ENCODE results near the gene PRTFDC1.
A peak's percentile ranks its signal among the peaks of the same experiment; 100 is the strongest.

The PRTFDC1 gene

DNA sequence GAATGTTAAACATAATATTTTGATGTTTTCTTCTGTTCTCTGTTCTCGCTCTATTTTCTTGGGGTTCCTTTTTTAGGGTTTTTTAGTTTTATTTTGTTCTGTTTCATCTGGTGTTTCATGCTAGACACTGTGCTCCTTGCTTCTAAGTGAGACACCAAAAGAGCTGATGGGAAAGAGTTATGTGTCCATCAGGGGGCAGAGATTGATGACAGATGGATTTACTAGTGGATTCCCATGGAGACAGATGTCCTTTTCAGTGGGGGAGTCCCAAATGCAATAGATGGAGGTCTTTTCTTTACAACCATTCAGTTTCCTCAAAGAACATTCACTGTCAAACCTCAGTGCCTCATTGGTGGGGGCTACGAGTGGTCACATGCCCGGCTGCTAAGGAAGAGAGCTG is 34.9 kb downstream of the PRTFDC1 start:
- H3K36me3 ChIP-seq, result no peaks in the 10 kb centered on the region
- H4K20me1 ChIP-seq, result no peaks in the 10 kb centered on the region
- H3K4me1 ChIP-seq, result peaks cover 0 to 49% (median 11%) of the 10 kb centered on the region in 10 experiments; a peak in 17 of 20 replicates
- no peaks in the 10 kb centered on the region for H3K27me3 ChIP-seq
- no peak overlapping the region for H3K27ac ChIP-seq
- H3K4me3 ChIP-seq, result no peak overlapping the region
- no peak overlapping the region for H3K4me2 ChIP-seq
- H3K9ac ChIP-seq, result no peak overlapping the region
- TF ChIP-seq Cebpa-rat (IDR thresholded peaks at IDR 0.05), result no peak
- H3K9me3 ChIP-seq (replicated peaks in 1 of 11), result peaks cover 15 to 22% (median 19%) of the 10 kb centered on the region in 11 experiments; a peak in 20 of 22 replicates

GRCh38 chr10:24916365-24916764 is 36.0 kb downstream of the PRTFDC1 start:
- Histone ChIP-seq H3K9ac (no peak overlapping the region), H3K4me1 (peaks cover 0 to 49% (median 13%) of the 10 kb centered on the region in 10 experiments; a peak in 17 of 20 replicates), H3K9me3 (replicated peaks in 1 of 11) (peaks cover 14 to 22% (median 19%) of the 10 kb centered on the region in 11 experiments; a peak in 20 of 22 replicates), H3K4me3 (no peak overlapping the region), H3K4me2 (peak overlapping the region in 2 of 11 experiments; percentile 43 to 64; a peak in 4 of 22 replicates), H4K20me1 (no peaks in the 10 kb centered on the region; a peak in 1 of 22 replicates), H3K27ac (no peak overlapping the region), H3K27me3 (no peaks in the 10 kb centered on the region), H3K36me3 (no peaks in the 10 kb centered on the region)
- no peak for TF ChIP-seq Cebpa-rat (IDR thresholded peaks at IDR 0.05)

GRCh38 chr10:24915304-24915703 is 37.1 kb downstream of the PRTFDC1 start:
- Histone ChIP-seq H3K9ac (no peak overlapping the region), H3K27me3 (no peaks in the 10 kb centered on the region), H3K27ac (peak overlapping the region in 1 of 11 experiments; percentile 8; a peak in 1 of 22 replicates), H3K36me3 (no peaks in the 10 kb centered on the region), H3K4me2 (peak overlapping the region in 2 of 11 experiments; percentile 43 to 64; a peak in 5 of 22 replicates), H3K9me3 (replicated peaks in 1 of 11) (peaks cover 13 to 21% (median 18%) of the 10 kb centered on the region in 11 experiments; a peak in 20 of 22 replicates), H3K4me1 (peaks cover 0 to 49% (median 7%) of the 10 kb centered on the region in 10 experiments; a peak in 10 of 20 replicates), H3K4me3 (no peak overlapping the region), H4K20me1 (no peaks in the 10 kb centered on the region; a peak in 1 of 22 replicates)
- TF ChIP-seq Cebpa-rat (IDR thresholded peaks at IDR 0.05), result no peak

GRCh38 chr10:24914148-24914547 is 38.3 kb downstream of the PRTFDC1 start:
- Histone ChIP-seq H3K27me3 (no peaks in the 10 kb centered on the region), H3K36me3 (no peaks in the 10 kb centered on the region), H3K9ac (no peak overlapping the region), H3K4me1 (peaks cover 0 to 59% (median 7%) of the 10 kb centered on the region in 10 experiments; a peak in 10 of 20 replicates), H4K20me1 (no peaks in the 10 kb centered on the region; a peak in 1 of 22 replicates), H3K4me2 (no peak overlapping the region), H3K9me3 (replicated peaks in 1 of 11) (peaks cover 2 to 11% (median 7%) of the 10 kb centered on the region in 11 experiments; a peak in 19 of 22 replicates), H3K4me3 (no peak overlapping the region), H3K27ac (no peak overlapping the region)
- no peak for TF ChIP-seq Cebpa-rat (IDR thresholded peaks at IDR 0.05)

DNA sequence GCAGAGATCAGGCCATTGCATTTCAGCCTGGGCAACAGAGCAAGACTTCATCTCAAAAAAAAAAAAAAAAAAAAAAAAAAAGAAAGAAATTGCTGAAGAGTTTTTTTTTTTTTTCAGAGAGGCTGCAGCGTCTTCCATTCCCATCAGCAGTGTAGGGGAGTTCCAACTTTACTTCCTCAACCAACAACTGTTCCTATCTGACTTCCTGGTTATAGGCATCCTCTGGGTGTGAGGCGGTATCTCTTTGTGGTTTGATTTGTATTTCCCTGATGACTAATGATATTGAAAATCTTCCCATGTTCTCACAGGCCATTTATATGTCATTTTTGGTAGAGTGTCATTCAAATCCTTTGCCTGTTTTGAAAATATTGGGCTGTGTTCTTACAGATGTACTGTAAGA is 40.2 kb downstream of the PRTFDC1 start:
- H3K4me3 ChIP-seq, result no peak overlapping the region
- peaks cover 0 to 68% (median 7%) of the 10 kb centered on the region in 10 experiments; a peak in 10 of 20 replicates for H3K4me1 ChIP-seq
- peaks cover 0 to 5% (median 2%) of the 10 kb centered on the region in 11 experiments; a peak in 14 of 22 replicates for H3K9me3 ChIP-seq (replicated peaks in 1 of 11)
- no peaks in the 10 kb centered on the region; a peak in 1 of 22 replicates for H4K20me1 ChIP-seq
- peak overlapping the region in 6 of 11 experiments; percentile 13 to 78 (median 63); a peak in 10 of 22 replicates for H3K4me2 ChIP-seq
- H3K9ac ChIP-seq, result no peak overlapping the region
- no peaks in the 10 kb centered on the region for H3K27me3 ChIP-seq
- TF ChIP-seq Cebpa-rat (IDR thresholded peaks at IDR 0.05), result no peak
- no peaks in the 10 kb centered on the region for H3K36me3 ChIP-seq
- peak overlapping the region in 2 of 11 experiments; percentile 34 to 43; a peak in 2 of 22 replicates for H3K27ac ChIP-seq

DNA sequence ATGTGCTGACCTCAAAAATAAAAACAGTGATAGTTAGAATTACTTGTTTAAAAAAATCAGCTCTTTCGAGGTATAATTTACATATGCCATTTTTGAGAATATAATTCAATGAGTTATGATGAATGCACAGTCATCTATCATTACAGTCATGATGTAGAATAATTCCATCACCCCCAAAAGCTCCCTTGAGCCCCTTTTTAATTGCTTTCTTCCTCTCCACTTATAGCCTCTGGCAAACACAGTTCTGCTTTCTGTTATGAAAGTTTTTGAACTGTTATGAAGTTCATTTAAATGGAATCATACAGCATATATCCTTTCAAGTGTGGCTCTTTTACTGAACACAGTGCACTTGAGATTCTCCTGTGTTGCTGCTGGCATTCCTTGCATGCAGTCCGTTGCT is 41.4 kb downstream of the PRTFDC1 start:
- Histone ChIP-seq H3K27ac (no peak overlapping the region), H4K20me1 (no peaks in the 10 kb centered on the region; a peak in 1 of 22 replicates), H3K4me1 (peaks cover 0 to 62% (median 7%) of the 10 kb centered on the region in 10 experiments; a peak in 10 of 20 replicates), H3K9ac (no peak overlapping the region), H3K4me2 (peak overlapping the region in 3 of 11 experiments; percentile 66 to 78 (median 73); a peak in 6 of 22 replicates), H3K4me3 (no peak overlapping the region), H3K9me3 (replicated peaks in 1 of 11) (peaks cover 0 to 14% (median 10%) of the 10 kb centered on the region in 11 experiments; a peak in 15 of 22 replicates), H3K27me3 (no peaks in the 10 kb centered on the region), H3K36me3 (peaks cover 0 to 3% (median 0%) of the 10 kb centered on the region in 11 experiments; a peak in 1 of 22 replicates)
- TF ChIP-seq Cebpa-rat (IDR thresholded peaks at IDR 0.05), result no peak

- Histone ChIP-seq H3K4me2 (peak overlapping the region in 3 of 11 experiments; percentile 66 to 78 (median 73); a peak in 3 of 22 replicates), H3K36me3 (peaks cover 0 to 3% (median 0%) of the 10 kb centered on the region in 11 experiments; a peak in 1 of 22 replicates), H3K4me3 (no peak overlapping the region), H3K27me3 (no peaks in the 10 kb centered on the region), H3K9ac (no peak overlapping the region), H3K27ac (no peak overlapping the region), H4K20me1 (no peaks in the 10 kb centered on the region; a peak in 1 of 22 replicates), H3K4me1 (peaks cover 0 to 57% (median 7%) of the 10 kb centered on the region in 10 experiments; a peak in 10 of 20 replicates), H3K9me3 (replicated peaks in 1 of 11) (peaks cover 0 to 16% (median 10%) of the 10 kb centered on the region in 11 experiments; a peak in 15 of 22 replicates)
- no peak for TF ChIP-seq Cebpa-rat (IDR thresholded peaks at IDR 0.05)
Measured at GRCh38 chr10:24910574-24910973, 41.8 kb downstream of the PRTFDC1 start.

GRCh38 chr10:24908793-24909423 is 43.5 kb downstream of the PRTFDC1 start:
- H3K9ac ChIP-seq, result no peak overlapping the region
- H3K4me1 ChIP-seq, result peaks cover 0 to 49% (median 7%) of the 10 kb centered on the region in 10 experiments; a peak in 10 of 20 replicates
- H3K4me2 ChIP-seq, result peak overlapping the region in 3 of 11 experiments; percentile 5 to 72 (median 48); a peak in 5 of 22 replicates
- no peaks in the 10 kb centered on the region for H3K27me3 ChIP-seq
- peaks cover 0 to 3% (median 0%) of the 10 kb centered on the region in 11 experiments; a peak in 1 of 22 replicates for H3K36me3 ChIP-seq
- H3K27ac ChIP-seq, result no peak overlapping the region
- no peaks in the 10 kb centered on the region; a peak in 1 of 22 replicates for H4K20me1 ChIP-seq
- H3K9me3 ChIP-seq (replicated peaks in 1 of 11), result peaks cover 0 to 16% (median 10%) of the 10 kb centered on the region in 11 experiments; a peak in 15 of 22 replicates
- no peak overlapping the region for H3K4me3 ChIP-seq
- TF ChIP-seq Cebpa-rat (IDR thresholded peaks at IDR 0.05), result no peak

GRCh38 chr10:24907956-24908355 is 44.5 kb downstream of the PRTFDC1 start:
- Histone ChIP-seq H3K9me3 (replicated peaks in 1 of 11) (peaks cover 0 to 16% (median 10%) of the 10 kb centered on the region in 11 experiments; a peak in 15 of 22 replicates), H3K4me1 (peaks cover 0 to 53% (median 7%) of the 10 kb centered on the region in 10 experiments; a peak in 10 of 20 replicates), H3K4me2 (no peak overlapping the region), H3K4me3 (no peak overlapping the region), H3K9ac (no peak overlapping the region), H3K27me3 (no peaks in the 10 kb centered on the region), H3K36me3 (peaks cover 0 to 3% (median 0%) of the 10 kb centered on the region in 11 experiments; a peak in 1 of 22 replicates), H4K20me1 (no peaks in the 10 kb centered on the region; a peak in 1 of 22 replicates), H3K27ac (no peak overlapping the region)
- no peak for TF ChIP-seq Cebpa-rat (IDR thresholded peaks at IDR 0.05)

Measured in BLaER1 treated with 17β-estradiol and CSF1 and Interleukin-3, amounts not matched to agents 10 nM and 100 nM (cell line).